Esophagus squamous epithelium (tissue), 5 donors: ENCODE data around the gene GSE1. TPM values are rescaled to one million over a fixed set of nuclear protein-coding genes. Genes with fewer than 3 reads are reported as not detected.

Source experiments
- DNase-seq: peaks from one replicate; lab custom pipeline; 2025; lab: John Stamatoyannopoulos, UW
- H3K27ac ChIP-seq, 4 donors: fragments of 200-600 bp; sonication (generic); one replicate each; pipeline ENCODE4 v1.5.1; 2016 to 2019; ENCODE audit warnings: mild to moderate bottlenecking in 1 of 4
- H3K27me3 ChIP-seq, 4 donors: fragments of 200-600 bp; sonication (generic); 1 replicate in 3 of 4; 2 replicates in 1 of 4; pipeline versions ENCODE4 v1.5.1 to v1.6.0; 2017 to 2021; ENCODE audit warnings: antibody characterized with exemption in 1 of 4
- H3K36me3 ChIP-seq, 3 donors: fragments of 200-600 bp; sonication (generic); one replicate each; pipeline ENCODE4 v1.5.1; 2016 to 2019
- H3K4me1 ChIP-seq, 3 donors: fragments of 200-600 bp; sonication (generic); one replicate each; pipeline ENCODE4 v1.5.1; 2017 to 2019
- H3K4me3 ChIP-seq, 4 donors: fragments of 200-600 bp; sonication (generic); 1 replicate in 3 of 4; 2 replicates in 1 of 4; pipeline ENCODE4 v1.5.1; 2016 to 2019; ENCODE audit warnings: mild to moderate bottlenecking in 2 of 4, moderate library complexity in 1 of 4
- H3K9me3 ChIP-seq, 3 donors: fragments of 200-600 bp; sonication (generic); one replicate each; pipeline ENCODE4 v1.5.1; 2016 to 2019
- POLR2A ChIP-seq, 4 donors: fragments of 450-650 bp; IDR thresholded peaks; one replicate each; pipeline ENCODE4 v1.6.1; 2017; ENCODE audit warnings: antibody characterized with exemption in 4 of 4, mild to moderate bottlenecking in 4 of 4, moderate library complexity in 3 of 4
- WGBS, 2 donors: methylation state at CpG; one replicate each; pipeline ENCODE4 v1.1.5; 2018; 5-methylcytosine and 5-hydroxymethylcytosine counted together
- intact Hi-C: fragments of 100-400 bp; cut with DNase I; formaldehyde crosslinking; loops from one replicate; pipeline ENCODE4 v1.15.0; 2022
- total RNA-seq, 4 donors: library from RNA; depleted of rRNA; stranded (reverse); fragments of >200 nt; gene quantifications; one replicate each; pipeline ENCODE4 v1.1.0, GENCODE V29; 2016
- TF ChIP-seq, protein P1 (sequence below), 6 experiments: fragments of 450-650 bp in 4 of 6; fragments of 200-600 bp in 2 of 6; sonication (generic) in 2 of 6; IDR thresholded peaks; one replicate each; pipeline ENCODE4 v1.5.1; 2016 to 2019; ENCODE audit warnings: antibody characterized with exemption in 6 of 6, mild to moderate bottlenecking in 4 of 6, moderate library complexity in 4 of 6
- donor health status: DM: yes; HTN: yes; CAD: no.

GSE1 gene
- total RNA-seq, result 10 to 100 TPM; 24.6 to 33.6 (median 28.9) TPM

DNA sequence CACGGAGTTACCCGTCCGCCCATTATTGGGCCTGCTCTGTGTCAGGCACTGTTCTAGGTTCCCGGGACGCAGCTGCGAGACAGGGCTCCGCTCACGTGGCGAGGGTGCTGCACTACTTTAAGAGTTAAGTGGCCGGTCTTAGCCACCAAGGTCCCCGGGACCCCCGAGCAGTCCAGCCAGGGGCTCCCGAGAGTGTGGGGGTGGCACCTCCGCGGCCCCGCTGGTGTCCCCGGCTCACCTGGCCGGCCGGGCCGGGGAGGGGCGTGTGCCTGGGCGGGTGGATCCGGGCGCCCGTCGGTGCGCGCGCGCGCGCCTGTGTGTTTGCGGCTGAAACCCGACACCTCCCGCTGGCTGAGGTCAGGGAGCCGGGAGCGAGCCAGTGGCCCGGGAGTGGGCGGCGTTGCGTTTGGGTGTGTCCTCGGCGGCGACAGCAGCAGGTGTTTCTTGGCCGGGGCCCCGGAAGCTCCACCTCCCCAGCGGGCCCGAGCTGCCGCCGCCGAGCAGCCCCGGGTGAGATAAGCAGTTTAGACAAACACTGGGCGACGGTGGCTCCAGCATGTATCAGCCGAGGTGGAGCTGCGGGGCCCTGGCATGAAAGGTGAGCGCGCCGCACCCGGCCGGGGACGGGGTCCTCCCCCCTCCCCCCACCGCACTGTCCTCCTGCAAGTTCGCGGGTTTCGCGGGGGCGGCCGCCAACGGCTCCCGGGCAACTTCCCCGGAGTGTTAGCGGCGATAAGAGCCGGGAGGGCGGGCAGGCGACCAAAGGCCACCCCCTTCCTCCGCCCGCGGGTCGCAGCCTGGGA is at the start of gene GSE1:
TSS of gene GSE1 (plus strand) at position 522 of the 803 bp plus-strand sequence. CDS start at position 592, 70 bp downstream.
- no peaks in the 10 kb centered on the region for H3K36me3 ChIP-seq
- peak within 1 kb of the TSS; percentile 90 to 96 (median 95) for H3K27ac ChIP-seq
- no peak for DNase-seq
- peaks cover 48 to 83% (median 71%) of the 10 kb centered on the region in 3 donors for H3K4me1 ChIP-seq
- intact Hi-C loops, result no loop called here
- H3K4me3 ChIP-seq, result peak within 1 kb of the TSS; percentile 50 to 80 (median 77)
- 0% methylated on average over 6 to 15 of the region's 81 CpGs for WGBS, 2 donors
- no peaks in the 10 kb centered on the region for H3K9me3 ChIP-seq
- H3K27me3 ChIP-seq, result peaks cover 0 to 11% (median 0%) of the 10 kb centered on the region in 4 donors
- TF ChIP-seq, protein P1, sequence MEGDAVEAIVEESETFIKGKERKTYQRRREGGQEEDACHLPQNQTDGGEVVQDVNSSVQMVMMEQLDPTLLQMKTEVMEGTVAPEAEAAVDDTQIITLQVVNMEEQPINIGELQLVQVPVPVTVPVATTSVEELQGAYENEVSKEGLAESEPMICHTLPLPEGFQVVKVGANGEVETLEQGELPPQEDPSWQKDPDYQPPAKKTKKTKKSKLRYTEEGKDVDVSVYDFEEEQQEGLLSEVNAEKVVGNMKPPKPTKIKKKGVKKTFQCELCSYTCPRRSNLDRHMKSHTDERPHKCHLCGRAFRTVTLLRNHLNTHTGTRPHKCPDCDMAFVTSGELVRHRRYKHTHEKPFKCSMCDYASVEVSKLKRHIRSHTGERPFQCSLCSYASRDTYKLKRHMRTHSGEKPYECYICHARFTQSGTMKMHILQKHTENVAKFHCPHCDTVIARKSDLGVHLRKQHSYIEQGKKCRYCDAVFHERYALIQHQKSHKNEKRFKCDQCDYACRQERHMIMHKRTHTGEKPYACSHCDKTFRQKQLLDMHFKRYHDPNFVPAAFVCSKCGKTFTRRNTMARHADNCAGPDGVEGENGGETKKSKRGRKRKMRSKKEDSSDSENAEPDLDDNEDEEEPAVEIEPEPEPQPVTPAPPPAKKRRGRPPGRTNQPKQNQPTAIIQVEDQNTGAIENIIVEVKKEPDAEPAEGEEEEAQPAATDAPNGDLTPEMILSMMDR (IDR thresholded peaks at IDR 0.05), result no peak
- peak in 3 of 4 donors; percentile 23 to 64 (median 57) for TF ChIP-seq POLR2A (IDR thresholded peaks at IDR 0.05)

DNA sequence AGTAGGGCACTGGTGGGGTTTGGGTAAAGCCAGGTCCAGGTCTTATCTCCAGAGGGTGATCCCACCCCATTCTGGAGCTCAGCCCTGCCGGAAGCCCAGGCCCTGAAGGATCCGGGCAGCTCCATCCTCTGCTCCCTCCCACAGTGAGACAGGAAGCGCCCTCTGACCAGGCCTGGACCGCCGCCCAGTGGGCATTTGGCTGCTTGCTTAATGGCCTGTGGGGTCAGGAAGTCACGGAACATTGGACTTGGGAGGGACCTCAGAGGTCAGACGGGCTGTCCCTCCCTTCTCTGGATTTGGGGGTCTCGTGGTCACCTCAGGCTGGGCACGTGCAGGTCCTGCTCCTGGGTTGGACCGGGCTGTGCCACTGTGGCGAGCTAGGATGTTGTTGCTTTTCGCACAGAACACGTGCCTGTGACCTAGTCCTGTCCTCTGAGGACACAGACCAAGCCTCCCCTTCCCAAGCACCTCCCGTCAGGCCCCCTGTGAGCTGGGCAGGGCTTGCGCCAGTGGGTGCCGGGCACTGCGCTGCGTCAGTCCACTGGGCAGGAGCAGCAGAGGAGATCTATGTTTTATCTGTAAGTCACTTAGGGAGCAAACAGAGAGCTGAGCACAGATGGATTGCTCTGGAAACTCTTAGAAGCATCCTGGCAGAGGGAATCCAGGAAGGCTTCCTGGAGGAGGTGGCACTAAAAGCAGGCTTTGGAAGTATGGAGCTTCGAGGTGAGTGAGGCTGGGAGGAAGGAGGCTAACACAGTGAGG is 49.4 kb upstream of the GSE1 start:
- H3K36me3 ChIP-seq, result no peaks in the 10 kb centered on the region
- TF ChIP-seq POLR2A (IDR thresholded peaks at IDR 0.05), result no peak
- TF ChIP-seq, protein P1 (IDR thresholded peaks at IDR 0.05), result no peak
- 36 to 53% methylated on average over 3 of the region's 19 CpGs for WGBS, 2 donors
- H3K9me3 ChIP-seq, result no peaks in the 10 kb centered on the region
- intact Hi-C loops, result no loop called here
- H3K27ac ChIP-seq, result peak overlapping the region in 3 of 4 donors; percentile 9 to 56 (median 42)
- no peaks in the 10 kb centered on the region for H3K27me3 ChIP-seq
- H3K4me1 ChIP-seq, result peaks cover 10 to 53% (median 18%) of the 10 kb centered on the region in 3 donors
- DNase-seq, result no peak
- no peak overlapping the region for H3K4me3 ChIP-seq

DNA sequence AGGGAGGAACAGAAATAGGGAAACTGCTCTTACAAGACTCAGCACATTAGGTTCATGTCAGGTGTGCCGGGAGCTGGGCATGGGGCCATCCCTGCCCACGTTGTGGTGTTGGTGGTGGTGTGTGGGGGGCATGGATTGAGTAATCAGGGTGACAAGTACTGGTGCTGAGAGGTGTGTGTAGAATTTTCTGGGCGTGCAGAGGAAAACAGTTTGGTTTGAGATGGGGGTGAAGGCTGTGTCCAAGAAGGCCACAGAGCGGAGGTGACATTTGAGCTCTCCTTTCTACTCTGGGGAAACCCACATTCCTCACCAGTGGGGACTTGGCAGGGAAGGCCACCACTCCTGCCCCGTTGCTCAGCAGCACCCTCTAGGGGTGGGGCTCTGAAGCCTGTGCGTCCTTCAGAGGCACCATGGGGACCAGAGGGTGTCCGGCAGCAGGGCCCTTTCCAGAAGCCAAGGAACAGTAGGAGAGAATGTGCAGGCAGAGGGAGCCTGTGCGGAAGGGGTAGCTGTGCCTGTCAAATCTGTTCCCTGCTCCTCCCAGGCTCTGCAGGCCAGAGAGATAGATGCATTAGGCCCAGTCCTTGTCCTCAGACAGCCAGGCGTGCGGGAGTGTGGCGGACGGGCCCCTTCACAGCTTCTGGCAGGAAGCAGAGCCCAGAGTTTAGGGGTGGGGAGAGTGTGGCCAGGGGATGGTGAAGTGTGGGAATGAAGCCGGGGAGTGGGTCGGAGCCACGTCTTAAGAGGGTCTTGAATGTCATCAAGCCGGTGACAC is 48.7 kb upstream of the GSE1 start:
- intact Hi-C loops, result no loop called here
- WGBS, 2 donors, result 70 to 82% methylated on average over 11 to 14 of the region's 16 CpGs
- Histone ChIP-seq H3K9me3 (no peaks in the 10 kb centered on the region), H3K4me3 (no peak overlapping the region), H3K27ac (peak overlapping the region in 1 of 4 donors; percentile 56), H3K4me1 (peaks cover 2 to 51% (median 11%) of the 10 kb centered on the region in 3 donors), H3K36me3 (no peaks in the 10 kb centered on the region), H3K27me3 (no peaks in the 10 kb centered on the region)
- TF ChIP-seq, protein P1 (IDR thresholded peaks at IDR 0.05), result peak in 4 of 6 experiments; percentile 16 to 49 (median 26)
- no peak for TF ChIP-seq POLR2A (IDR thresholded peaks at IDR 0.05)
- no peak for DNase-seq

DNA sequence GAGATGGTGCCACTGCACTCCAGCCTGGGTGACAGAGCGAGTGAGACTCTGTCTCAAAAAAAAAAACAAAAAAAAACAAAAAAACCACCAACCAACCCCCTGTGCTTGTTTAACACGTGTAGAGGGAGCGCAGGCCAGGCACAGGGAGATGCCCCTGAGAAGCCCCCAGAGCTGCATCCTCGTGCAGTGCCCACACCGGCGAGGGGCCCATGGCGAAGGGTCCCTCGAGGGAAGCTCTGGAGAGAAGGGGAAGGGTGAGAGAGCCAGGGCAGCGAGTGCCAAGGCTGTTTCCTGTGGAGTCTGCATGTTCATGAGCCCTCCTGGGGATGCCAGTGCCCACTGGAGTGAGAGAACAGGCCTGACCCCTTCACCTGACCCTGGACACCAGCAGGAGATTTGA is 47.8 kb upstream of the GSE1 start:
- TF ChIP-seq, protein P1 (IDR thresholded peaks at IDR 0.05), result no peak
- no peak for TF ChIP-seq POLR2A (IDR thresholded peaks at IDR 0.05)
- no peaks in the 10 kb centered on the region for H3K9me3 ChIP-seq
- no peak overlapping the region for H3K4me3 ChIP-seq
- peaks cover 4 to 55% (median 11%) of the 10 kb centered on the region in 3 donors for H3K4me1 ChIP-seq
- DNase-seq, result no peak
- H3K27me3 ChIP-seq, result no peaks in the 10 kb centered on the region
- intact Hi-C loops, result no loop called here
- H3K27ac ChIP-seq, result no peak overlapping the region
- no peaks in the 10 kb centered on the region for H3K36me3 ChIP-seq
- 87 to 100% methylated on average over 1 to 9 of the region's 9 CpGs for WGBS, 2 donors
